GM19025 (cell line): Measurements from ENCODE around the gene PRR36.

Experiments used
- ATAC-seq: cut with Tn5 transposase; IDR thresholded peaks from one replicate; pipeline ENCODE4 v1.9.1; 2021; ENCODE audit warnings: mild to moderate bottlenecking, low read depth, moderate library complexity; ENCODE audit not compliant: unreplicated experiment

Gene PRR36

DNA sequence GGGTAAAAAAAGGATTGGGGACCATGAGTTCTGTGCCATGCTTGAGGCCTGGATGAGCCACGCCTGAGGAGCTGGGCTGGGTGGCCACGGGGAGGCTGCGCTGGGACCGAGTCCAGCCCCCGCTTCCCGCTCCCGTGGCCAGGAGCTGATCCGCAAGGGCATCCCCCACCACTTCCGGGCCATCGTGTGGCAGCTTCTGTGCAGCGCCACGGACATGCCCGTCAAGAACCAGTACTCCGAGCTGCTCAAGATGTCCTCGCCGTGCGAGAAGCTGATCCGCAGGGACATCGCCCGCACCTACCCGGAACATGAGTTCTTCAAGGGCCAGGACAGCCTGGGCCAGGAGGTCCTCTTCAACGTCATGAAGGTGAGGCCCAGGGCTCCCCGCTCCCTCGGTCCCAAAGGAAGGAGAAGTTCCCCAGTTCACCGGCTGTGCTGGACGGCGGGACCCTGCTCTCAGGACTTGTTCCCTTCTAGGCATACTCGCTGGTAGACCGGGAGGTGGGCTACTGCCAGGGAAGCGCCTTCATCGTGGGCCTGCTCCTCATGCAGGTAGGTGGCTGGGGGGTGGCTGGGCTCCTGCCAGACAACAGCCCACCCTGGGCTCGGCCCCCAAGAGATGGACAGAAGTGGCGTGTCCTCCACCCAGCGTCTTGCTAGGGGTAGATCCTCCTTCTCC lies 25.3 kb downstream of the PRR36 start:
- ATAC-seq: no peak

- ATAC-seq: no peak
These were observed 26.5 kb downstream of the PRR36 start for GRCh38 chr19:7847664-7848063.

DNA sequence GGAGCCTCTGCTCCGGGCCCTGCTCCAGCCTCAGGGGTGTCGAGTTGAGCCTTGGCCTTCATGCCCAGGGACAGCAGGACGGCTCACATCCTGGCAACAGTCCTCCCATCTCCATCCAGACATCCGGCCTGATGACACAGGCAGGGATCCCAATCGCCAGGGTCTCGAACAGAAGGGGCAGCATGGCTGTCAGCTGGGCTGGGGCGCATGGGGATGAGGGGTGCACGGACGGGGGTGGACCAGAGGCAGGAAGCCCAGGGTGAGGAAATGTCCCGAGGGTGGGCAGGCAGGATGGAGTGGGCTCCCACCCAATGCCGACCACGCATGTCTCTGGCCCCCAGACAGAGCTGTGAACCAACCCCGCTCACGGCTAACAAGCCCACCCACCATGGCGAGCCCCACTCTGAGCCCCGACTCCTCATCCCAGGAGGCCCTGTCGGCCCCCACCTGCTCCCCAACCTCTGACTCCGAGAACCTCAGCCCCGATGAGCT lies 28.0 kb downstream of the PRR36 start:
- no peak for ATAC-seq

DNA sequence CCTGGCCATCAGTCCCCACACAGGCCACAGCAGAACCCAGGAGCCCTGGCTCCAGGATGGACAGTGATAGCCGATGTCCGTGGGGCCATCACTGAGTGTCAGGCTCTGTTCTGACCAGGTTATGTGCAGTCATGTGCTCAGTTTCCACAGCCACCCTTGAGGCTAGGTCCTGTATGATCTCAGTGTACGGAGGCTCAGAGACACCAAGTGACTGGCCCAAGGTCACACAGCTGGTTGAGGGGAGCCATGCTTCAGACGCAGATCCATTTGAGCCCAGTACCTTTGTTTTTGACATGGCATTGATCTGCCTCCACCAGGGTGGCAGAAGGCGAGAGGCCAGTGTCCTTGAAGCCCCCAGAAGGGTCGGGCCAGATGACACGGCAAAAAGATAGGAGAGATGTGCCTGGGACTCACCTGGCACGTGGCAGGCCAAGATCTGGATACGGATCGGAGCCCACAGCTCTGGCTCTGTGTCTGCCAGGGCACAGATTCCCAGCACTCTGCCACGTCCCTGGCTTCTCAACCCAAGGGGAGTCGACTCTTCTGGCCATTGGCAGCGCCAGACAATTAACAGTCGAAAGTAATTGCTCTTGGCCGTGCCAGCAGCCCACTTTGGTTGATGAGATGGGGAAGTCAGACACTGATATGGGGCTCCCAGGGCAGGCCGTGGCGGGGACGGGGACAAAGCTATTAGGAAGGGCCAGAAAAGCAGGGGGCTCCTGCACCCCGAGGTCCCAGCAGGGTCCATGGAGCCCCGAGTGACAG lies 28.6 kb downstream of the PRR36 start:
- ATAC-seq: no peak

- no peak for ATAC-seq
These were observed 29.2 kb downstream of the PRR36 start for GRCh38 chr19:7844951-7845350.

DNA sequence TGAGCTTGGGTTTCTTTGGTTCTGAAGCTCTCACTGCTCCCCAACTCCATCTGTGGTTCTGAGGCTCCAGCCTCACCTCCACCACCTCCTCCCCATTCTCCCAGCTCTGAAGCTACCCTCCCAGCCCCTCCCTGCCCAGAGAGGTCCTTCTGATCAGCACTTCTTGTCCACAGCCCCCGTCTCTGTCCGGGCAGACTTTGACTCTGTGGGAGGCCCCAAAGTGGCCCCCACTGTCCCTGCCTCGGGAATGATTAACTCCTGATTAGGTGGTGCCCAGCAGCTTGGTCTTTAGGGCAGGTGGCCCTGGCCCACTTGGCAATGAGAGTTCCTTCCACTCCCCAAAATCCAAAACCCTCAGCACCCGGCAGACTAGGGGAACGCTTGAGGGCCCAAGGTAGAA lies 29.8 kb downstream of the PRR36 start:
- ATAC-seq: no peak

DNA sequence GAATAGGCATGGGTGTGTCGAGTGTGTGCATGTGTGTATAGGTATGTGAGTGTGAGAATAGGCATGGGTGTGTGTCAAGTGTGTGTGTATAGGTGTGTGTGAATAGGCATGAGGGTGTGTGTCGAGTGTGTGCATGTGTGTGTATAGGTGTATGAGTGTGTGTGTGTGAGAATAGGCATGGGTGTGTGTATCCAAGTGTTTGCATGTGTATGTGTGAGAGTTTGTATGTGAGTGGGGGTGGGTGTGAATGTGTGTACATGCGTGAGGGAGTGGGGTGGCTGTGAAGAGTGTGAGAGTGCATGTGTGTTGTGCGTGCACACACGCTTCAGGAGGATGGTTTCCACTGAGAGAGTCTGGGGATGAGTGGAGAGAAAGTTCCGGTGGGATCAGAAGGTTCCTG lies 30.7 kb downstream of the PRR36 start:
- ATAC-seq: no peak

GRCh38 chr19:7842661-7843294 lies 31.4 kb downstream of the PRR36 start:
- ATAC-seq: no peak

DNA sequence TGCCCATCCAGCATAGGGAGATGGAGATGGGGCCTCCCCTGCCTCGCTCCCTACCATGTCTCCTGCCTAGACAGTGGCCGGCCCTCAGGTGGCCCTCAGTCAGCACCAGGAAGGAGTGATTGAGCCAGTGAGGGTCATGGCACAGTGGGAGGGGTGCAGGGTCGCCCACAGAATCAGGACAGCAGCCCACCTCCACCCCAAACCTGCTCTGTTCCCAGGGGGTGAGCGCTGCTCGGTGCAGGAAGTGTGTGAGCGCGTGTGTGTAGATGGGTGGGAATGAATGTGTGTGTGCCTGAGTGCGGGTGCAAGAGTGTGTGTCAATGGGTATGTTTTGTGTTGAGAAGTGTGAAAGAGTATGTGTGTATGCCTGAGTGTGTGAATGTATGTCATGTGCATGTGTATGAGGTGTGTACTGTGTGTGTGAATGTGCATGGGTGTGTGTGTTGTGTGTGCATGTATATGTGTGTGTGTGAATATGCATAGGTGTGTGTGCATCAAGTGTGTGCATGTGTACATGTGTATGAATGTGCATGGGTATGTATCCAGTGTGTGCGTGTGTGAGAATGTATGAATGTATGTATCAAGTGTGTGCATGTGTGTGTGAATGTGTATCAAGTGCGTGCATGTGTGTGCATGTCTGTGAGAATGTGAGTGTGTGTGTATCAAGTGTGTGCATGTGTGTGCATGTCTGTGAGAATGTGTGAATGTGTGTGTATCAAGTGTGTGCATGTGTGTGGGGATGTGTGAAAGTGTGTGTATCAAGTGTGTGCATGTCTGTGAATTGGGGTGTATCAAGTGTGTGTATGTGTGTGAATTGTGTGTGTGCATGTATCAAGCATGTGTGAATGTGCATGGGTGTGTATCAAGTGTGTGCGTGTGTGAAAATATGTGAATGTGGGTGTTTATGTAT lies 32.2 kb downstream of the PRR36 start:
- ATAC-seq: no peak

DNA sequence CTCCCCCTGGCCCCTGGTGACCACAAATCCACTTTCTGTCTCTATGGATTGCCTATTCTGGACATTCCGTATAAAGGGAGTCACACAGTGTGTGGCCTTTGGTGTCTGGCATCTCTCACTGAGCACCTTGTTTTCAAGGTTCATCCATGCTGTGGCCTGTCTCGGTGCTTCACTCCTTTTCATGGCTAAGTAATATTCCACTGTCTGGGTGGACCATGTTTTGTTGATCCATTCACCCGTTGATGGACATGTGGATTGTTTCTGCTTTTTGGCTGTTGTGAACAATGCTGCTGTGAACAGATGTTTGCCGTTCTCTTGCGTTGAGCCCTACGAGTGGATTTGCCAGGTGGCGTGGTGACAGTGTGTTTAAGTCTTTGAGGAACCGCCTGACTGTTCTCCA lies 33.6 kb downstream of the PRR36 start:
- no peak for ATAC-seq

GRCh38 chr19:7839476-7839875 lies 34.7 kb downstream of the PRR36 start:
- ATAC-seq: no peak

DNA sequence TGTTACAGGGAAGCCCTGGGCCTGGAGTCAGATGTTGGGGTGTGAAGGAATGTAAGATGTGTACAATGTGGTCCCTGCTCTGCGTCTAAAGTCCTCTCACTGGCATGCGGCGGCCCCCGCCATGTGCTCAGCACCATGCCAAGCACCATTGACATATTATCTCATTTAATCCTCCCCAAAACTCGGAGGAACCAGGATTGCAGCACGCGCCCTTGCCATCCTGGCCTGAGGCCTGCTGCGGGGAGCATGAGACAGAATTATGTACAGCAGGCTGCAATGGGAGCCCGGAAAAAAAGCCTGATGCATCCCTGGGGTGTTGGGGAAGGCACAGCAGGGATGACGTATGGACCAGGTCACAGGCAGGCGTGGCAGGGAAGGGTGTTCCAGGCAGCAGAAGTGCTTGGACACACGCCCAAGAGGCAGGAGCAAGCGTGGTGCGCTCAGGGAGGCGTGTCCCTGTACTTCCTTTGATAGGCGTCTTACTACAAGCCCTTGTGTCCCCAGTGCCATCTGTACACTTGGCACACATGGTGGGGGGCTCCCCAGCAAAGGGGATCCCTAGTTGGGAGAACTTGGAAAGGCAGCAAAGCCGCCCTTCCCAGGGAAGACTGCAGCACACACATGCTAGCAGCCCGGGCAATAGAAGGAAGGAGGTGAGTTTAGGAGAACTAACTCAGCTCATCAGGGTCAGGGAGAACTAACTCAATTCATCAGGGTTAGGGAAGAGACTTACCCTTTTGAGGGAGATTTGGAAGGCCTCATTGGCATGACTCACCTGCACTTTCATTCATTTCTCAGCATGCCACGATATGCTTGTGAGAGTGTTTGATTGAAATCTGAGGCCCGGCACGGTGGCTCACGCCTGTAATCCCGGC lies 40.7 kb downstream of the PRR36 start:
- no peak for ATAC-seq

GRCh38 chr19:7832781-7833180 lies 41.4 kb downstream of the PRR36 start:
- ATAC-seq: no peak

GRCh38 chr19:7832009-7832408 lies 42.2 kb downstream of the PRR36 start:
- no peak for ATAC-seq

GRCh38 chr19:7831452-7831851 lies 42.7 kb downstream of the PRR36 start:
- no peak for ATAC-seq

DNA sequence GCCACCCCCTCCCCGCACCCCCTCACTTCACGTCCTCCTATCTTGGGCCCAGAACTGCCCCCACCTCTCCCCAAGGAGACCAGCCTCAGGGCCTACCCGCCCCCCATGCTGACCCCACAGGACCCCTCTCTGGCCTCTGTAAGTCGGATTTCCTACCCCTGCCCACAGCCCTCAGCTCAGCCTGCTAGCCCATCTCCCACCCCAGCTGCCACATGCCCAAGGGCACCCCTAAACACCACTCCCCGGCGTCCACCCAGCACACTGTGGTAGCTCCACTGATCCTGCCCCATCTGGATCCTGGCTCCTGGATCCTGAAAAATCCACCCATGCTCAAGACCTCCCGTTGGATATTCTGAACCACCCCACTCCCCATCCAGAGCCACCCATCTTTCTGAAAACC lies 43.4 kb downstream of the PRR36 start:
- no peak for ATAC-seq

DNA sequence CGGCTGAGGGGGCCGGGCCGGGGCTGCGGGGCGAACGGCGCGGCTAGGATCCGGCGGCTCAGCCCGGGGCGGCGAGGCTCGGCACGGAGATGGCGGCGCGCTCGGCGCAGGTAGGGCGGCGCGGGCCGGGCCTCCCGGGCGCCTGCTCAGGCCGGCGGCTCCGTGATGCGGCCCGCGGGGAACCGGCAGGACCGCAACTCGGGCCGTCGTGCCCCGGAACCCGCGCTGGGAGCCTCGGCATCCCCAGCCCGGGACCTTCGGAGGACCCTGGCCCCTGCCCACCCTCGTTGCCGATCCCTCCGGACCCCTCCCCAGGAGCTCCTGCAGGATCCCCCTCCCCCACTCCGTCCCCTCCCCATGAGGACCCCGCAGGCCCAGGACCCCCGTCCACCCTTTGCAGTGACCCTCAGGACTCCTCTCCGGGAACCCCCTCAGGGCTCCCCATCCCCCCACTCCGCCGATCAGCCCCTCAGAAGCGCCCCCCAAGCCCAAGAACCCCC lies 43.9 kb downstream of the PRR36 start:
- no peak for ATAC-seq

DNA sequence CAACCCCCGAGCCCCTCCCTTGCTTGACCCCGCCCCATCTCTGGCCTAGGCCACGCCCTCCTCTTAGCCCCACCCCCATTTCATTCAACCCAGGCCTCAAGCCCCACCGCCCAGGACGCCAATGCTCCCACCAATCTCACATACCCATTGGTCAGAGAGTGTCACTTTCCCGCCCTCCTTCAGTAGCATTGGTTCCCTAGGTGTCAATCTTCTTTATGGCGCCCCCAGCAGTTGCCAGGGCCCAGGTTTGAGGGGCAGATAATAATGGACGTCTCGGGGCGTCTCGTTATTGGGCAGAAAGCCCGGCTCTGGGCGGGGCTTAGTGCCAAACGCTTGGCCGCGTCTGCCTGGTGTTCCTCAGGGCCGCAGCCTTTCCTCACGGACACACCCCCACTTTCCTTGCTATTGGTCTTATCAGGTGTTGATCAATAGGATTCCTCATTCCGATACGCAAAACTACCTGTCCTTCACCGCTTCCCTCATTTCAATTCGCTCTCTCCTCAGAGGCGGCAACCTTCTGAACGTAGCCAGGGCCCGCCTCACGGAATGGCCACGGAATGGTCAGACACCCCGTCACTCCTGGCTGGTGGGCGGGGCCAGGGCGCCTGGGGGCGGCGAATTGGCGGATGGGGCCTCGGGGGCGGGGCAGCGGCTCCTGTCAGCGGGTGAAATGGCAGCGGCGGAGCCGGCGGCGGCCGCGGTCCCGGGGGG lies 44.5 kb downstream of the PRR36 start, which contains the start of gene EVI5L:
Gene EVI5L, plus strand, starts transcription at position 658 of the 711 bp plus-strand sequence. CDS start 16,325 bp downstream, outside the sequence.
- ATAC-seq: peak; percentile 82

- ATAC-seq: no peak
These were observed 45.0 kb downstream of the PRR36 start for GRCh38 chr19:7829166-7829520.
